GM12873 (cell line): Measurements from ENCODE around the gene CSRNP2.

Source experiments
- CTCF ChIP-seq: IDR thresholded peaks from 2 replicates; pipeline ENCODE4 v1.5.1; 2012; ENCODE audit warnings: low read depth, mild to moderate bottlenecking, moderate library complexity, low read length, control low read depth; ENCODE audit not compliant: insufficient read depth; ENCODE audit errors: missing control alignments

Gene CSRNP2

GRCh38 chr12:51087818-51088217 lies 4.4 kb upstream of the CSRNP2 start:
- TF ChIP-seq CTCF: no peak

DNA sequence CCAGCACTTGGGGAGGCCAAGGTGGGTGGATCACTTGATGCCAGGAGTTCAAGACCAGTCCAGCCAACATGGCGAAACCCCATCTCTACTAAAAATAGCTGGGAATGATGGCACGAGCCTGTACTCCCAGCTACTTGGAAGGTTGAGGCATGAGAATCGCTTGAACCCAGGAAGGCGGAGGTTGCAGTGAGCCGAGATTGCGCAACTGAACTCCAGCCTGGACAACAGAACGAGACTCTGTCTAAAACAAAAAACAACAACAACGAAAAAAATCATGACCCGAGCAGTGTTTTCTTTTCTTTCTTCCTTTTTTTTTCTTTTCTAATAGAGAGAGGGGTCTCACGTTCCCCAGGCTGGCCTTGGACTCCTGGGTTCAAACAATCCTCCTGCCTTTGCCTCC lies 3.5 kb upstream of the CSRNP2 start:
- no peak for TF ChIP-seq CTCF

GRCh38 chr12:51085757-51086156 lies 2.4 kb upstream of the CSRNP2 start:
- TF ChIP-seq CTCF: no peak

DNA sequence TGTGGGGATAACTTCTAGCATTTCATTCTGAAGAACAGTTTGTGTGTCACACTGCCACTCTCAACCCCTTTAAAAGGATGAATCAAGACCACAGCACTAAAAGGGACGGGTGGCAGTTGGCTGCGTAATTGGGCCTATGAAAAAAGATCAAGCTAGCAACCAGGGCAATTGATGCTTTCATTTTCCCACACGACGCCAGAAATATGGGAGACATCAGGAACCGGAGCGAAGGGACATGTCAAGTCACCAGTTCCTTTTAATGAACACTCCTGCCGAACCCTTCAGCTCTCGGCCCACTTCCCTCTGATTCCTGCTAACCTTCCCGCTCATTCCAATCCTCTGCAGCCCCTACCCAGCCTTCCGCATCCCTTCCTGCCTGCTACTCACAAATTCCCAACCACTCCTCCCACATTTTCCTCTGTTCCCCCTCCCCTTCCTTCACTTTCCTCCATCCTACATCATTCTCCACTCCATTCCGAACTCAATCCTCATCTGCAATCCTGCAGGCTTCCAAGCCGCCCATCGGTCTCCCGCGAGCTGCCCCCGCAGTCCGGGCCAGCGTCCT lies 753 bp downstream of the CSRNP2 start:
- no peak for TF ChIP-seq CTCF

DNA sequence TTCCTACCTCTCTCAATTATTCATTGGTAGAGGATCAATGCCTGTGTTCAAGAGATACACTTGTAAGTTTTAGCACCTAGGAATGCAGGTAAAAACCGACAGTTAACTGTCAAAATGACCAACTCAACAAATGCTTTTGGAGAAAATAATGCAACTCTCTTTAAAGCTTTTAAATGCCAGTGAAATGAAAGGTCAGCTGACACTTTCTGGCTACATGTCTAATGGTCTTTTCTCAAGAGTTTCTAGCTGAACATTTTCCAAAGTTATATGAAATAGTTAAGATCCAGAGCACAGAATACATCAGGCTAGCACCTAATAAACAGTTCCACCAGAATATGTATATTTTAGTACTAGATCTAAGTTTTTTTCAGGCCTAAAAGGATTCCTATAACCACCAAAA lies 2.0 kb downstream of the CSRNP2 start:
- no peak for TF ChIP-seq CTCF

DNA sequence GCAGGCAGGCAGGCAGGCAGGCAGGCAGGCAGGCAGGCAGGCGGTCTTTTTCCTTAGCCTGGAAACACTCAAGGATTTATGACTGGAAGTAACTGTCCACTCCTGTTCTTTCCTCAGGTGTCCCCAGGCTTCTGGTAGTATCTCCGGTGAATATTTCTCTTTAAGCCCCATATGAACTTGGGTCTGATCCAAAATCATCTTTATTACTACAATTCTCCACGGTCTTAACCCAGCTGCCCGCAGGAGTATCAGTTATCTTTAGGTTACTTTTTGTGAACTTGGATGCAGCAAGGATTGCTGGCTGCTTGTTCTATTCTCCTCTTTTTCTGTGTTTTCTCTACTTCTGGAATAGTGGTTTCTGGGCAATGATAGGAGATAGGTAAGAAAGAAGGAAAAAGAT lies 3.3 kb downstream of the CSRNP2 start:
- no peak for TF ChIP-seq CTCF

DNA sequence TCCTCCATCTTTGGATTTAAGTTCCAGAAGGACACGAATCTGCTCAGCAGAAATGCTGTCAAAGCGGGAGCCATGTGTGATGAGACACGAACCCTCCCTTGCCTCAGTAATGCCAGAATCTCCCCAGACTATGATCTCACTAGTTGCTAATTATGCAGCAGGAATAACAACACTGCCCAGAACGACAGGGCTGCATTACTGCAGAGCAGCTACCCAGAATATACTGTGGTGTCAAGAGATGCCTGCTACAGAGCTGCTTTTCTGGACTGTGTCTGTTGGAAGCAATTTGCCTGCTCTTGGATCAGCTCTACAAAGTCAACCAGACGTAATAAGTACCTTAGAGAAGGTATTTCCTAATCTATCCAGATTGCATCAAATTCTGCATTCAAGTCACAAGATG lies 5.5 kb downstream of the CSRNP2 start:
- TF ChIP-seq CTCF: no peak
